Activated CD8-positive, alpha-beta memory T cell treated with anti-CD3 and anti-CD28 coated beads, Interleukin-2, amount 50 U/mL, for 4 hours (primary cell): ENCODE measurements around the gene PEX13.

Experiments used
- DNase-seq: peaks from one replicate; pipeline ENCODE4 v3.0.0-alpha.2; 2020

The PEX13 gene

GRCh38 chr2:61085883-61086282 is 68.4 kb downstream of the PEX13 start:
- no peak for DNase-seq

- no peak for DNase-seq
These were observed 72.3 kb downstream of the PEX13 start for GRCh38 chr2:61089797-61090196.

GRCh38 chr2:61090386-61090921 is 72.9 kb downstream of the PEX13 start:
- DNase-seq: no peak

- no peak for DNase-seq
These were observed 74.0 kb downstream of the PEX13 start for GRCh38 chr2:61091485-61091884.

- DNase-seq: no peak
These were observed 78.9 kb downstream of the PEX13 start for GRCh38 chr2:61096438-61096837.

GRCh38 chr2:61100801-61101200 is 83.3 kb downstream of the PEX13 start:
- DNase-seq: no peak
